OCI-M2 (cell line): ENCODE measurements around the gene OSBP.
"Not testable (repeated sequence)": the region's sequence is repeated elsewhere in the genome, so short reads cannot be mapped to it uniquely, and the experiment has no call there.

Source experiments
- DNase-seq: peaks from one replicate; lab custom pipeline; 2025; ENCODE audit not compliant: unreplicated experiment; lab: John Stamatoyannopoulos, UW

OSBP gene

GRCh38 chr11:59555601-59556114, 59.9 kb downstream of the OSBP start:
- no peak for DNase-seq

DNA sequence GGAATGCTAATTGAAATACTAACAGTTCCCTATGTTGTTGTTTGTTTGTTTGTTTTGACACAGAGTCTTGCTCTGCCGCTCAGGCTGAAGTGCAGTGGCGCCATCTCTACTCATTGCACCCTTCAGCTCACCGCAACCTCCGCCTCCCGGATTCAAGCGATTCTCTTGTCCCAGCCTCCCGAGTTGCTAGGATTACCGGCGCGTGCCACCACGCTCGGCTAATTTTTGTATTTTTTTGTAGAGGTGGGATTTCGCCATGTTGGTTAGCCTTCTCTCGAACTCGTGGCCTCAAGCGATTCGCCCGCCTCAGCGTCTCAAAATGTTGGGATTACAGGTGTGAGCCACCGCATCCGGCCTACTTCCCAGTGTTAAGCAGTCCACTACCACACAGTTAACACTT, 62.3 kb downstream of the OSBP start:
- no peak for DNase-seq

DNA sequence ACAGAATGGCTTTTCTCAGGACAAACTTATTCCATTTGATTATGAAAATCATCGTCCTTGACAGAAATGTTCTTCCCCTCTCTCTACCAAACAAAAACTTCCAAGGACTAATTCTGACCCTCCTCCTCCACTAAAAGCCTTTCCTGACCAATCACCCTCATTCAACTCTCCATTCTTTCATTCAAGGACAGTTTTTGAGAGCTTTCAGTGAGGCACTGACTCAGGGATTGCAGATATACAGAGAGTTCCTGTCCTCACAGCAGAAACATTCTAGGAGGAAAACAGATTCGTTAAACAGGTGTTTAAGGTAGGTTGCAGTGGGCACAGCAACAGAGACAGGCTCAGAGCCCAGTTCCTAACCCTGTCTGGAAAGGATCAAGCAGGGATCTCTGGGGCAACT, 62.7 kb downstream of the OSBP start:
- DNase-seq, result no peak

DNA sequence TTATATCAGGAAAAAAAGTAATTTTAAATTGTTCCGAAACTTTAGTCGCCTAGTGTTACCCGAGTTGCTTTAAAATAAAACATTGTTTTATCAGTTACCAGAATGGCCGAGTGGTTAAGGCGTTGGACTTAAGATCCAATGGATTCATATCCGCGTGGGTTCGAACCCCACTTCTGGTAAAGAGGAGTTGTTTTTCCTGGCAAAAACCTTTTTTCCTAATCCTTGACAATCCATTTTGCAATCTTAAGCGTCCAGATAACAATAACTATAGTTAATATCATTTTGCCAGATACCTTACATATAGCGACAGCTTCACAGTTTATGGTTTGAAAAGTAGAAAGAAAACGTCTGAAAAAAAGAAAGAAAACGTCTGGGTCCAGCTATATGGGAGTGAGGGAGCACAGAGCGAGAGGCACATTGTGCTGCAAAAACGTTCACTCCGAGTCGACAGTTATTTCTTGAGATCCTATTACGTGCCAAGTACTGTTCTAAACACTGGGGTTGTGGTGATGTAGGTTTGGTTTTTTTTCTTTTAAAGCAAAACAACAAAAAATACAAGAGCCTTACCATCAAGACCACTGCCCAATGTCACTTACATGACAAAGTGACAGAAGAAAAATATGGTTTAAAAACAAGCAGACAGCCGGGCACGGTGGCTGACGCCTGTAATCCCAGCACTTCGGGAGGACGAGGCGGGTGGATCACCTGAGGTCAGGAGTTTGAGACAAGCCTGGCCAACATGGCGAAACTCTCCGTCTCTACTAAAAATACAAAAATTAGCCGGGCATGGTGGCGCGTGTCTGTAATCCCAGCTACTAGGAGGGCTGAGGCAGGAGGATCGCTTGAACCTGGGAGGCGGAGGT, 63.7 kb downstream of the OSBP start:
- no peak for DNase-seq

DNA sequence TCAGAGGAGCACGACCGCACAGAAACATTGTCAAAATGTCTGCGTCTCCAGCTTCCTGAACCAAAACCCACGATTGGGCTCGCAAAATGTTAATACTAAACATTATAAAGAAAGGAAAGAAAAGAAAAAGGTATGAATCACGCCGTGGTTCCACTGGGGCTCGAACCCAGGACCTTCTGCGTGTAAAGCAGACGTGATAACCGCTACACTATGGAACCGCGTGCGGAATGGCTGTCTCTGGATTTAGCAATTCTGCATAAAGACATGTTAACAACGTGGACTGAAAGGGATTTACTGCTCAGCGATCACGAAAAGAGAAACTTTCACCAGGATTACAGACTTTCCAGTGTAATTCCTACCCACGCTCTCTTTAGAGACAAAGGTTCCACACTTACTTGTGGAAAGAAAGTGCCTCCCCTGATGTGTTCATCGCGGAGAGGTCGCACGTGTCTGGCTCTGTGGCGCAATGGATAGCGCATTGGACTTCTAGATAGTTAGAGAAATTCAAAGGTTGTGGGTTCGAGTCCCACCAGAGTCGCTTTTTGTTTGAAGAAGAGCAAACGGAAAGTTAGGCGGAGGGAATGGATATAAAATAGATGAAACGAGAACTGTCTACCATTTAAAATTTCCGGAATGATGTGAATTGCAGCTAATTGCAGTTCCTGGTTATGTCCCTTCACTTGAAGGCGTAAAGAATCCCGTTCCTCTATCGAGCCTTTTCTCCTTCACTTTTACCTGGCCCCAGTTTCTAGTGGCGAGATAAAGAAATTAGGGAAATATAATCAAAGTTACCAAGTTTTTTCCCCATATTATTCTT, 64.5 kb downstream of the OSBP start:
- peak; percentile 91 for DNase-seq

DNA sequence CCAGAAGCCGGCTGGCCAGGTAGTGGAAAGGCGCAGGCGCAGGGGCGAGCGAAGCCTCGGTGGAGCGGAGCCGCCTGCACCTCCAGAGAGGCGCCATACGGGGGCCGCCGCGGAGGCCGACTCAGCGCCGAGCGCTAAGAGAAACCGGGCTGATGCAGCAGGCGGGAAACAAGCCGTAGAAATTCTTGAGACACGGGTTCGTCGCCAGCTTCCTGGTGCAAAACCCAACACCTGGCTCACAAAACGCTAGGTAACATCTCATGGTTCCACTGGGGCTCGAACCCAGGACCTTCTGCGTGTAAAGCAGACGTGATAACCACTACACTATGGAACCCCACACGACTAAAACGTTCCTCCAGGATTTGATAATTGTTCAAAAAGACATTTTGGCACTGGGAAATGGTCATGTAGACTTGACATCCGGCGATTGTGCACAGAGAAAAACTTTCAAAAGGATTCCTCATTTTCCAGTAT, 65.2 kb downstream of the OSBP start:
- peak; percentile 42 for DNase-seq

DNA sequence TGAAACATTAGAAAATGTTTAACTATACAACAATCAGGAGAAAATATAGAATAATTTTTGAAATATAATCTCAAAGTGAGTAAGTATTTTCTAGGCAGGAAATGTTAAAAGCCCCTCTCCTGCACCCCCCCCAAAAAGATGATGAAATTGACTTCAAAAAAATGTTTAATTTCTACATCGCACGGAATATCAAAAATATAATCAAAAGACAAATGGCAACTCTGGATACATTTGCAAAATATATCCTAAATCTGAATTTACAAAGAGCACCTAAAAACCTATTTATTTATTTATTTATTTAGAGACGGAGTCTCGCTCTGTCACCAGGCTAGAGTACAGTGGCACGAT, 67.3 kb downstream of the OSBP start:
- no peak for DNase-seq

- peak; percentile 43 for DNase-seq
These were observed 67.8 kb downstream of the OSBP start for GRCh38 chr11:59547605-59548308.

DNA sequence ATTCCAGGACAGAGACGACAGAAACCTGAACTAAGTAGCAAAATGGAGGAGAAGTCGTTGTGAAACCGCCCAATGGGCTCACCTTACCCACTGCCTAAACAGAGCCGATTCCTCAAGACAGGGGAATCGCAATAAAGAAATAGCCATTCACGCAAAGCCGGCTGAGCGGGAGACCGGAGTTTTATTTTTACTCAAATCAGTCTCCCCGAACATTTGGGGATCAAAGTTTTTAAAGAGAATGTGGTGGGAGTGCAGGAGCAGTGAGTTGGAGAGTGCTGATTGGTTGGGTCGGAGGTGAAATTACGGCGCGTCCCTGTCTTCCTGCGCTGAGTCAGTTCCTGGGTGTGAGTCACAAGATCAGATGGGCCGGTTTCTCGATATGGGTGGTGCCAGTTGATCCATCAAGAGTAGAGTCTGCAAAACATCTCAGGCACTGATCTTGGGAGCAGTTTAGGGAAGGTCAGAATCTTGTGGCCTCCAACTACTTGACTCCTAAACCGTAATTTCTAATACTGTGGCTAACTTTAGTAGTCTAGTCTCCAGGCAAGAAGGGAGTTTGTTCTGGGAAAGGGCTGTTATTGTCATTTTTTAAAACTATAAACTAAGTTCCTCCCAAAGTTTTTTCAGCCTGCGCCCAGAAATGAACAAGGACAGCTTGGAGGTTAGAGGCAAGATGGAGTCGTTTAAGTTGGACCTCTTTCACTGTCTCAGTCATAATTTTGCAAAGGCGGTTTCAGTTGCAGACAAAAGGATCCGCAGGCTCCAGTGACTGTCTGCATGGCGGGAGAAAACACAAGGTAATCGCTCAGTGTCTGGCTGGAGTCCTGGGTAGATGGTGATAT, 70.2 kb downstream of the OSBP start:
- no peak for DNase-seq

- DNase-seq, result no peak
These were observed 70.8 kb downstream of the OSBP start for GRCh38 chr11:59544869-59545178.

- DNase-seq, result not testable (repeated sequence)
These were observed 71.9 kb downstream of the OSBP start for GRCh38 chr11:59543713-59544112.

GRCh38 chr11:59542142-59542810, 73.3 kb downstream of the OSBP start:
- DNase-seq, result no peak

- DNase-seq, result no peak
These were observed 80.9 kb downstream of the OSBP start for GRCh38 chr11:59534676-59535075.

- DNase-seq, result no peak
These were observed 83.0 kb downstream of the OSBP start for GRCh38 chr11:59532620-59533019.

- DNase-seq, result no peak
These were observed 86.9 kb downstream of the OSBP start for GRCh38 chr11:59528711-59529110.
